HG02852 (cell line): ENCODE measurements around the gene MRNIP.

ENCODE experiments used
- ATAC-seq: cut with Tn5 transposase; IDR thresholded peaks from one replicate; pipeline ENCODE4 v1.9.1; 2021; ENCODE audit warnings: mild to moderate bottlenecking, moderate library complexity; ENCODE audit not compliant: unreplicated experiment

MRNIP gene

GRCh38 chr5:179805529-179806249, 52.9 kb downstream of the MRNIP start:
- peak; percentile 31 for ATAC-seq

- no peak for ATAC-seq
Observed at GRCh38 chr5:179805070-179805528, 53.5 kb downstream of the MRNIP start.

- no peak for ATAC-seq
Observed at GRCh38 chr5:179804555-179804947, 54.1 kb downstream of the MRNIP start.

- ATAC-seq = no peak
Observed at GRCh38 chr5:179803651-179804554, 54.7 kb downstream of the MRNIP start.

- no peak for ATAC-seq
Observed at GRCh38 chr5:179802950-179803562, 55.6 kb downstream of the MRNIP start.

- no peak for ATAC-seq
Observed at GRCh38 chr5:179802207-179802883, 56.3 kb downstream of the MRNIP start.

- no peak for ATAC-seq
Observed at GRCh38 chr5:179801304-179802206, 57.1 kb downstream of the MRNIP start.

DNA sequence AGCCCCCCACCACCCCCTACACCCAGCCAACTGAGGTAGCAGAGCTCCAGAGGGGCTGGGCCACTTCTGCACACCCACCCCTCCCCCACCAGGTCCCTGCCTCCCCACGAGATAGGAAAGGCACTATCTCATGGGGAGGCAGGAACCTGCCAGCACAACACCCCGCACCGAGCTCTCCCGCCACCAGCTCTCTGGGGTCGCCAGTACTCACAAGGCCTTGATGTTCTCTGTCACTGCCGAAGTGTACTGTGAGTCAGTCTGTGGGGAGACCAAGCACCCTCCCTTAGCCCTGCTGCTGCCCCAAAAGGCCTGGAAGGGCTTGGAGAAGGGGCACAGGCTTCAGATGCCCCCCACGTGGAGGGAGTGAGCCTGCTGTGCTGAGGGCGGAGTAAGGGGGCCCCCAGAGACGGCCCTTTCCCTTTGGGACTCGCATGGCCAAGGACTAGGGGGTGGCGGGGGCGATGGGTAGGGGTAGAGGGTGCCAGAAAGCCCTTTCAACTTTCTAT, 57.9 kb downstream of the MRNIP start:
- no peak for ATAC-seq

DNA sequence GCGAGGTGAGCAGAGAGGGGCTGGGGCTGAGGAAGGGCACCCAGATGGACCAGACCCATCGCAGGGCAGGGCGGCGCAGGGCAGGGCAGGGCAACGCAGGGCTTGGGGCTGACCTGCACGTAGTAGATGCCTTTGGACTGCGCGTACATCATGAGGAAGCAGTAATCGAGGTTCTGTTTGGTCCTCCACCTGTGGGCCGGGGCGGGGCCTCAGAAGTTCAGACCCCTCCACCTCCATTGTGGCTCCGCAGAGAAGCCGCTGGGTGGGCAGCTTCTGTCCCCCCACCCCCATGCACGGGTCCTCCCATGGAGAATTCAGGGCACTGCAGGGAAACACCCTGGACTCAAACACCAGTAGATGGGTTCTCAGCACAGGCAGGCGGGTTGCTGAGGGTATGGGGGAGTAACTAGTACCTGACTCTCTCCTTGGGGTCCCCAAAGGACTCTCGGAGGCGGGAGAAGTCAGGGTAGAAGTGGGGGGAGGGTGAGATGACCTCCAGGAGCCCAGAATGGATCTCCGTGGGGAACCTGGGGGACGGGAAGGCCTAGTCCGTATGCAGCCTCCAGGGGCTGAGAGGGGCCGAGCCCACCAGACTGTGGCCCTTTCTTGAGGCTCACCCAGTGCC, 58.4 kb downstream of the MRNIP start:
- no peak for ATAC-seq

GRCh38 chr5:179799644-179799973, 59.0 kb downstream of the MRNIP start:
- no peak for ATAC-seq

DNA sequence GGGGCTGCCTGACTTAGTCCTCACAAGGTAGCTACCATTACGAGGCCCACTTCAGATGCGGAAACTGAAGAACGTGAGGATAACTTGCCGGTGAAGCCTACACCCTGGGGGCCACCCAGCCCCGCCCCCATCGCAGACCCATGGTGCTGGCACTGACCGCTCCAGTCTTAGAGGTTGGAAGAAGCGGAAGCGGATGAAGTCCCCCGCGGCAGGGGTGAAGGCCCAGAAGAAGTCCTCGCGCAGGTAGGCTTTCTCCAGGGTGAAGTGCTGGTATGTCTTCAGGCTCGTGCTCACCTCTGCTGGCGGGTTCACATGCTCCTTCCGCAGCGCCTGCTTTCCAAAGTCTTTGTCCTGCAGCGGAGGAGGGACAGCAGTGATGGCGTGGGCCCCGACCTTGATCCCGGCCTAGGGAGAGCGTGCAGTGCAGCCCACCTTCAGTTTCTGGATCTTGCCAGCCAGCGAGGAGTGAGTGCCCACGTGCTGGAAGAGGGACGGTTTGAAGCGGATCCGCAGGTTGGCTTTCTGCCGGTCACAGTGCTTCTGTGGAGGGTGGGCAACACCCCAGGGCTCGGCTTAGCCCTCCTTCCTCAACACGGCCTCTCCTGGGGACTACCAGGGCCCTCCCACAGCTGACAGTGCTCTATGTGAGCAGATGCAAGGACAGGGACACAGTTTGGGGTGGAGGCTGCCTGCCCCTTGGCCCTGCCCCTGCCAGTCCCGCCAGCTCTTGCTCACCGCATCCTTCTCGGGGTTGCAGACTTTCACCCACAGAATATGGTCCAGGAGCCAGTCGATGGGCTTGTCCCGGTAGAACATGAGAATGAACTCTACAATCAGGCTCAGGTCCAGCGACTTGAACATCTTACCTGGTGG, 59.6 kb downstream of the MRNIP start:
- ATAC-seq = no peak

DNA sequence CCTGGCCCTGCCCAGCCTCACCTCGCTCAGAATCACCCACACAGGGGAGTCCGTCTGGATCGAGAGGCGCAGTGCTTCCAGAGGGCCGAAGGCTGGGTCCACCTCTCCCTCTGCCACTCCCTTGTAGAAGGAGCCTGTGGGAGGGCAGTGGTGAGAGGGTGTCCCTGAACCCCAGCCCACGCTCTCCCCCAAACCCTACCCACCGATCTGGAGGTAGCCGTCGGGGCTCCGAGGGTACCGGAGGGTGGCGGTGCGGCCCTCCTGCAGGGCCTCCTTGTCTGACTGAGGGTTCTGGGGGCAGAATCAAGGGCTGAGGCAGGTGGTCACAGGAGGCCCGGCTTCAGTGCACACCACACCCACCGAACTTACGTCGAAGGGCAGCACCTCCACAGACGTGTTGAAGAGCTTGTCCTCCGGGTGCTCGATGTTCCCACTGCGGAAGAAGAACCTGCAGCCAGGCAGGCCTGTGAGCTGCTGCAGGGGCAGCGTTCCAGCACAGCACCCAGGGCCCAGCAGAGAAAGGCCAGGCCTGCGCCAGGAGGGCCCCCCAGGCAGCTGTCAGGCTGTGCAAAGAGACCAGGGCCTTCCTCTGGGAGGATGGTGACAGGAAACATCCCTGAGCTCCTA, 60.4 kb downstream of the MRNIP start:
- no peak for ATAC-seq

- no peak for ATAC-seq
Observed at GRCh38 chr5:179797741-179798140, 60.9 kb downstream of the MRNIP start.

DNA sequence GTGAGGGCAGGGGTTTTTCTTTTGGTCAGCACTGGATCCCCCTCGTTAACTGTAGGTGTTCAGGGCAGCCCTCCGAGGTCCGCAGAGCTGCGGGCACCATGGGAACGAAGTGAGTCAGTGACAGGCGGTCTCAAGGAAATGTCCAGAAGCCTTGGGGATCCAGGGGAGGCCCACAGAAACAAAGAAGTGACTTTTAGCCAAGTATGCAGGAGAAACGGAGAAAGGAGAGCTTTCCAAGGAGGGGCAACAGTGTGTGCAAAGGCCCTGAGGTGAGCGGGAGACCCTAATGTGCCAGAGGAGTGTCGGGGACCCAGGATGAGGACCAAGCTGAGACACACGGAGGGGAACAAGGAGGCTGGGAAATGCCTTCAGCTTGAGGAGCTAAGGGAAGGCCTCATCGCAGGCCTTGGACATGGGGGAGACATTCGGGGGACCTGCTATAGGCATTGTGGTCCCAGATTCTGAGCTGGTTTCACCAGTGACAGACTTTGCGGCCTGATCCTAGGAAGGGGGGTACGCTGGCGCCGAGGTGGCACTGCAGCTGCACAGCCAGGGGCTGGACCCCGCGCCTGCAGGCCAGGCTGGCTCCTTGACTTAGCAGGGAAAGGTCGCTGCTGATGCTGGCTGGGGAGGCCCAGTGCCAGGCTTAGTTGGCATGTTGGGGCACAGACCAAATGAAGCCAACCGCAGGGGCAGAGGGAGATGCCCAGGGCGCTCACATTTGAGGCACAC, 61.6 kb downstream of the MRNIP start:
- no peak for ATAC-seq

DNA sequence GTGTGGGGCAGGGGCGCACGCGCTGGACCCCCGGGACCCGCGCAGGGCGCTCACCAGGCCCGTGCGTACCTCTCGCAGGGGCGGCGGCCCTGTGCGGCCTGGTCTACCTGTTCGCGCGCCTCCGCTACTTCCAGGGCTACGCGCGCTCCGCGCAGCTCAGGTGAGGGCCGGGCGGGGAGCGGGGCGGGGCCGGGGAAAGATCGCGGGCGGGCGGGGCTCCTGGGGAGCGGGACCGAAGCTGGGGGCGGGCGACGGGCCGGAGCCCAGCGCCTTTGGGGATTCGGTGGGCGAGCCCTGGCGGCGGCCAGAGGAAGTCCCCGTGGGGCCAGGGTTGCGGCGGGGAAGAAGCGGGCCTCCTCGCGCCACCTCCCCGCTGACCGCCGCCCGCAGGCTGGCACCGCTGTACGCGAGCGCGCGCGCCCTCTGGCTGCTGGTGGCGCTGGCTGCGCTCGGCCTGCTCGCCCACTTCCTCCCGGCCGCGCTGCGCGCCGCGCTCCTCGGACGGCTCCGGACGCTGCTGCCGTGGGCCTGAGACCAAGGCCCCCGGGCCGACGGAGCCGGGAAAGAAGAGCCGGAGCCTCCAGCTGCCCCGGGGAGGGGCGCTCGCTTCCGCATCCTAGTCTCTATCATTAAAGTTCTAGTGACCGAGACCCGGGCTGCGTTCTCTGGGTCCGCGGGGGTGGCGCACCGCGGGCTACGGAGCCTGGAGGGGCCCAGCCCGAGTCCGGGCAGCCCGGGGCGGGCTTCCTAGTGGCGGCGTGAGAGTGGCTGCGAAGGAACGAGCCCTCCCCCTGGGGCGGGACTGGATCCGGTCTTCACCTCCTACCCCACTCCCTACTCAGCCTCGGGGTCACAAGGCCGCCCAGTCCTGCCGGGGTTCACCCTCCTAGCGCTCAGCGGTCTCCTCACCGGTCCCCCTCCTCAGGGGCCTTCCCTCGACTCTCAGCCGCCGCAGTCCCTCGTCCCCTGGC, 62.5 kb downstream of the MRNIP start:
- peak; percentile 66 for ATAC-seq
